GM23338 (cell line): Measurements from ENCODE around the gene PRELID2. TPM values are rescaled to one million over a fixed set of nuclear protein-coding genes. Genes with fewer than 3 reads are reported as not detected.

Source experiments
- ATAC-seq: fragments of 200-7000 bp; cut with Tn5 transposase; 3 replicates; pipeline ENCODE4 v1.9.1; 2020
- DNase-seq: peaks from one replicate; pipeline ENCODE4 v3.0.0-alpha.2; 2015; ENCODE audit warnings: low spot score
- H2AFZ ChIP-seq: fragments of 200-600 bp; sonication (generic); 2 replicates; pipeline ENCODE4 v1.8.0; 2016; ENCODE audit warnings: antibody characterized with exemption, mild to moderate bottlenecking, moderate library complexity
- H3F3A ChIP-seq: fragments of 200-600 bp; sonication (generic); replicated peaks from 2 replicates; pipeline ENCODE4 v1.8.0; 2017; ENCODE audit warnings: antibody characterized with exemption, mixed run types, low read depth
- H3K27ac ChIP-seq: fragments of 200-600 bp; sonication (generic); 2 replicates; pipeline ENCODE4 v1.6.1; 2016; ENCODE audit warnings: low read depth
- H3K27me3 ChIP-seq: fragments of 200-600 bp; sonication (generic); 2 replicates; pipeline ENCODE4 v1.8.0; 2016; ENCODE audit warnings: mild to moderate bottlenecking, mixed run types, moderate library complexity; ENCODE audit not compliant: insufficient read depth
- H3K36me3 ChIP-seq: fragments of 200-600 bp; sonication (generic); 2 replicates; pipeline ENCODE4 v1.8.0; 2016; ENCODE audit warnings: mild to moderate bottlenecking; ENCODE audit not compliant: insufficient read depth
- H3K4me1 ChIP-seq: fragments of 200-600 bp; sonication (generic); 2 replicates; pipeline ENCODE4 v1.8.0; 2016; ENCODE audit warnings: mild to moderate bottlenecking, moderate library complexity; ENCODE audit not compliant: insufficient read depth
- H3K4me2 ChIP-seq: fragments of 200-600 bp; sonication (generic); 2 replicates; pipeline ENCODE4 v1.7.1; 2017; ENCODE audit warnings: mixed run types
- H3K4me3 ChIP-seq: fragments of 200-600 bp; sonication (generic); 2 replicates; pipeline ENCODE4 v1.6.1; 2016; ENCODE audit warnings: mixed run types
- H3K79me2 ChIP-seq: fragments of 200-600 bp; sonication (generic); replicated peaks from 2 replicates; pipeline ENCODE4 v1.8.0; 2017; ENCODE audit warnings: mild to moderate bottlenecking; ENCODE audit not compliant: insufficient read depth
- H3K9me2 ChIP-seq: fragments of 200-600 bp; sonication (generic); 2 replicates; pipeline ENCODE4 v1.8.0; 2017; ENCODE audit not compliant: insufficient read depth
- H4K20me1 ChIP-seq: fragments of 200-600 bp; sonication (generic); replicated peaks from 2 replicates; pipeline ENCODE4 v1.8.0; 2017; ENCODE audit warnings: mild to moderate bottlenecking; ENCODE audit not compliant: insufficient read depth
- H3K27ac Mint-ChIP-seq: 2 replicates; pipeline ENCODE4 v1.8.0; 2020; ENCODE audit warnings: inconsistent platforms, mild to moderate bottlenecking, moderate library complexity, mixed read lengths
- H3K27me3 Mint-ChIP-seq: 3 replicates; pipeline ENCODE4 v1.8.0; 2022; ENCODE audit warnings: low read depth, mild to moderate bottlenecking, moderate library complexity, mixed read lengths, inconsistent platforms; ENCODE audit not compliant: insufficient read depth, poor library complexity
- H3K36me3 Mint-ChIP-seq: 3 replicates; pipeline ENCODE4 v1.8.0; 2021; ENCODE audit warnings: low read depth, mild to moderate bottlenecking, inconsistent platforms, moderate library complexity, mixed read lengths
- H3K4me1 Mint-ChIP-seq: 3 replicates; pipeline ENCODE4 v1.8.0; 2020; ENCODE audit warnings: mild to moderate bottlenecking, inconsistent platforms, mixed read lengths
- H3K4me3 Mint-ChIP-seq: 3 replicates; pipeline ENCODE4 v1.8.0; 2021; ENCODE audit warnings: moderate library complexity, mild to moderate bottlenecking, inconsistent platforms, mixed read lengths
- H3K9me3 Mint-ChIP-seq: 3 replicates; pipeline ENCODE4 v1.8.0; 2020; ENCODE audit warnings: moderate library complexity, mild to moderate bottlenecking, inconsistent platforms, mixed read lengths
- CREB1 ChIP-seq: fragments of 250-450 bp; sonication (Bioruptor Pico); IDR thresholded peaks from 2 replicates; pipeline ENCODE4 v1.5.0; 2020; ENCODE audit warnings: low read depth, mild to moderate bottlenecking, moderate library complexity
- EZH2 ChIP-seq: fragments of 200-600 bp; sonication (generic); IDR thresholded peaks from one replicate; pipeline ENCODE4 v1.8.0; 2017; ENCODE audit warnings: antibody characterized with exemption, mild to moderate bottlenecking, low read depth; ENCODE audit not compliant: unreplicated experiment
- EZH2phosphoT487 ChIP-seq: fragments of 200-600 bp; sonication (generic); IDR thresholded peaks from one replicate; pipeline ENCODE4 v1.8.1; 2018; ENCODE audit warnings: antibody characterized with exemption; ENCODE audit not compliant: unreplicated experiment
- JUNB ChIP-seq: IDR thresholded peaks from one replicate; pipeline ENCODE4 v1.6.1; 2016; ENCODE audit warnings: antibody characterized with exemption; ENCODE audit not compliant: unreplicated experiment
- NANOG ChIP-seq: IDR thresholded peaks from 2 replicates; pipeline ENCODE4 v1.6.1; 2016; ENCODE audit warnings: antibody characterized with exemption, borderline replicate concordance
- POLR2AphosphoS5 ChIP-seq: IDR thresholded peaks from 2 replicates; pipeline ENCODE4 v1.6.1; 2016; ENCODE audit warnings: antibody characterized with exemption, low read depth
- STAT1 ChIP-seq: IDR thresholded peaks from one replicate; pipeline ENCODE4 v1.6.1; 2016; ENCODE audit warnings: antibody characterized with exemption; ENCODE audit not compliant: unreplicated experiment
- ZNF114 ChIP-seq: fragments of 250-450 bp; sonication (Bioruptor Pico); IDR thresholded peaks from 2 replicates; pipeline ENCODE4 v1.5.0; 2020; ENCODE audit warnings: mild to moderate bottlenecking, moderate library complexity
- ZNF331 ChIP-seq: fragments of 250-450 bp; sonication (Bioruptor Pico); IDR thresholded peaks from 2 replicates; pipeline ENCODE4 v1.5.0; 2020; ENCODE audit warnings: low read depth, mild to moderate bottlenecking, moderate library complexity
- polyA plus RNA-seq: library from polyadenylated mRNA; unstranded; fragments of >200 nt; fragmentation: Nextera tagmentation; extraction: Ambion mirVana; gene quantifications from 2 replicates; pipeline ENCODE4 v1.2.1, GENCODE V29; 2016
- total RNA-seq: library from RNA; depleted of rRNA; stranded (reverse); fragments of >200 nt; shearing (Covaris generic); gene quantifications from 2 replicates; pipeline ENCODE4 v1.2.3, GENCODE V29; 2014
- TF ChIP-seq, protein P1 (sequence below), 2 experiments: fragments of 200-600 bp in 1 of 2; sonication (generic) in 1 of 2; conservative IDR thresholded peaks; 2 replicates each; pipeline versions ENCODE4 v1.5.1 to v1.6.1; 2016 to 2017; ENCODE audit warnings: antibody characterized with exemption in 2 of 2, low read depth in 2 of 2, mild to moderate bottlenecking in 2 of 2, moderate library complexity in 1 of 2
- TF ChIP-seq, protein P2 (sequence below): fragments of 250-450 bp; sonication (Bioruptor Pico); IDR thresholded peaks from 2 replicates; pipeline ENCODE4 v1.5.0; 2020; ENCODE audit warnings: mild to moderate bottlenecking, moderate library complexity
- TF ChIP-seq, protein P3 (sequence below): IDR thresholded peaks from one replicate; pipeline ENCODE4 v1.6.1; 2018; ENCODE audit warnings: antibody characterized with exemption; ENCODE audit not compliant: unreplicated experiment
- TF ChIP-seq, protein P4 (sequence below): IDR thresholded peaks from 2 replicates; pipeline ENCODE4 v1.6.1; 2016; ENCODE audit warnings: antibody characterized with exemption

The PRELID2 gene
- total and polyA plus RNA-seq, 2 experiments from 2014 or later, result 9.3 to 9.8 TPM

DNA sequence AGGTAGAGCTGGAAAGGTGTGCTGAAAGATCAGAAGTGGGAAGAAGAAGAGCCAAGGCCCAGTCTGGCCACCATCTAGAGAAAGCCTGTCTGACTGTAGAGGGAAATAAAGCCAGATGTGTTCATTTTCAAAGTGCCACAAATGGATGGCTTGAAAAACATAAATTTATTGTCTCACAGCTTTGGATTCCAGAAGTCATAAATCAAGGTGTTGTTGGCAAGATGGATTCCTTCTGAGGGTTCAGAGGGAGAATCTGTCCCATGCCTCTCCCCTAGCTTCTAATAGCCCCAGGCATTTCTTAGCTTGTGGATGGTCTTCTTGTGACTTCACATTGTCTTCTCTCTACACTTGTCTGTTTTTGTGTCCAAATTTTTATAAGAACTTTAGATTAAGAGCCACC, 6.2 kb upstream of the PRELID2 start:
- Histone ChIP-seq H3K36me3 (no peaks in the 10 kb centered on the region), H4K20me1 (no peaks in the 10 kb centered on the region), H3F3A (no peaks in the 10 kb centered on the region), H2AFZ (no peak overlapping the region), H3K79me2 (no peaks in the 10 kb centered on the region), H3K4me3 (no peak overlapping the region), H3K4me1 (no peaks in the 10 kb centered on the region), H3K4me2 (no peak overlapping the region), H3K27ac (no peak overlapping the region), H3K9me2 (no peaks in the 10 kb centered on the region), H3K27me3 (0 out of 2 replicates have a peak, but pooled peaks cover under 1% of the 10 kb centered on the region)
- TF ChIP-seq, protein P1, sequence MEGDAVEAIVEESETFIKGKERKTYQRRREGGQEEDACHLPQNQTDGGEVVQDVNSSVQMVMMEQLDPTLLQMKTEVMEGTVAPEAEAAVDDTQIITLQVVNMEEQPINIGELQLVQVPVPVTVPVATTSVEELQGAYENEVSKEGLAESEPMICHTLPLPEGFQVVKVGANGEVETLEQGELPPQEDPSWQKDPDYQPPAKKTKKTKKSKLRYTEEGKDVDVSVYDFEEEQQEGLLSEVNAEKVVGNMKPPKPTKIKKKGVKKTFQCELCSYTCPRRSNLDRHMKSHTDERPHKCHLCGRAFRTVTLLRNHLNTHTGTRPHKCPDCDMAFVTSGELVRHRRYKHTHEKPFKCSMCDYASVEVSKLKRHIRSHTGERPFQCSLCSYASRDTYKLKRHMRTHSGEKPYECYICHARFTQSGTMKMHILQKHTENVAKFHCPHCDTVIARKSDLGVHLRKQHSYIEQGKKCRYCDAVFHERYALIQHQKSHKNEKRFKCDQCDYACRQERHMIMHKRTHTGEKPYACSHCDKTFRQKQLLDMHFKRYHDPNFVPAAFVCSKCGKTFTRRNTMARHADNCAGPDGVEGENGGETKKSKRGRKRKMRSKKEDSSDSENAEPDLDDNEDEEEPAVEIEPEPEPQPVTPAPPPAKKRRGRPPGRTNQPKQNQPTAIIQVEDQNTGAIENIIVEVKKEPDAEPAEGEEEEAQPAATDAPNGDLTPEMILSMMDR (conservative IDR thresholded peaks at IDR 0.05; ENCODE audit: low read depth in 2 of 2), result no peak
- TF ChIP-seq ZNF114 (CRISPR knock-in tag) (no peak), ZNF331 (CRISPR knock-in tag) (no peak), POLR2AphosphoS5 (no peak), NANOG (no peak), JUNB (no peak), EZH2 (no peak), EZH2phosphoT487 (no peak), CREB1 (no peak), STAT1 (no peak)
- TF ChIP-seq, protein P2, sequence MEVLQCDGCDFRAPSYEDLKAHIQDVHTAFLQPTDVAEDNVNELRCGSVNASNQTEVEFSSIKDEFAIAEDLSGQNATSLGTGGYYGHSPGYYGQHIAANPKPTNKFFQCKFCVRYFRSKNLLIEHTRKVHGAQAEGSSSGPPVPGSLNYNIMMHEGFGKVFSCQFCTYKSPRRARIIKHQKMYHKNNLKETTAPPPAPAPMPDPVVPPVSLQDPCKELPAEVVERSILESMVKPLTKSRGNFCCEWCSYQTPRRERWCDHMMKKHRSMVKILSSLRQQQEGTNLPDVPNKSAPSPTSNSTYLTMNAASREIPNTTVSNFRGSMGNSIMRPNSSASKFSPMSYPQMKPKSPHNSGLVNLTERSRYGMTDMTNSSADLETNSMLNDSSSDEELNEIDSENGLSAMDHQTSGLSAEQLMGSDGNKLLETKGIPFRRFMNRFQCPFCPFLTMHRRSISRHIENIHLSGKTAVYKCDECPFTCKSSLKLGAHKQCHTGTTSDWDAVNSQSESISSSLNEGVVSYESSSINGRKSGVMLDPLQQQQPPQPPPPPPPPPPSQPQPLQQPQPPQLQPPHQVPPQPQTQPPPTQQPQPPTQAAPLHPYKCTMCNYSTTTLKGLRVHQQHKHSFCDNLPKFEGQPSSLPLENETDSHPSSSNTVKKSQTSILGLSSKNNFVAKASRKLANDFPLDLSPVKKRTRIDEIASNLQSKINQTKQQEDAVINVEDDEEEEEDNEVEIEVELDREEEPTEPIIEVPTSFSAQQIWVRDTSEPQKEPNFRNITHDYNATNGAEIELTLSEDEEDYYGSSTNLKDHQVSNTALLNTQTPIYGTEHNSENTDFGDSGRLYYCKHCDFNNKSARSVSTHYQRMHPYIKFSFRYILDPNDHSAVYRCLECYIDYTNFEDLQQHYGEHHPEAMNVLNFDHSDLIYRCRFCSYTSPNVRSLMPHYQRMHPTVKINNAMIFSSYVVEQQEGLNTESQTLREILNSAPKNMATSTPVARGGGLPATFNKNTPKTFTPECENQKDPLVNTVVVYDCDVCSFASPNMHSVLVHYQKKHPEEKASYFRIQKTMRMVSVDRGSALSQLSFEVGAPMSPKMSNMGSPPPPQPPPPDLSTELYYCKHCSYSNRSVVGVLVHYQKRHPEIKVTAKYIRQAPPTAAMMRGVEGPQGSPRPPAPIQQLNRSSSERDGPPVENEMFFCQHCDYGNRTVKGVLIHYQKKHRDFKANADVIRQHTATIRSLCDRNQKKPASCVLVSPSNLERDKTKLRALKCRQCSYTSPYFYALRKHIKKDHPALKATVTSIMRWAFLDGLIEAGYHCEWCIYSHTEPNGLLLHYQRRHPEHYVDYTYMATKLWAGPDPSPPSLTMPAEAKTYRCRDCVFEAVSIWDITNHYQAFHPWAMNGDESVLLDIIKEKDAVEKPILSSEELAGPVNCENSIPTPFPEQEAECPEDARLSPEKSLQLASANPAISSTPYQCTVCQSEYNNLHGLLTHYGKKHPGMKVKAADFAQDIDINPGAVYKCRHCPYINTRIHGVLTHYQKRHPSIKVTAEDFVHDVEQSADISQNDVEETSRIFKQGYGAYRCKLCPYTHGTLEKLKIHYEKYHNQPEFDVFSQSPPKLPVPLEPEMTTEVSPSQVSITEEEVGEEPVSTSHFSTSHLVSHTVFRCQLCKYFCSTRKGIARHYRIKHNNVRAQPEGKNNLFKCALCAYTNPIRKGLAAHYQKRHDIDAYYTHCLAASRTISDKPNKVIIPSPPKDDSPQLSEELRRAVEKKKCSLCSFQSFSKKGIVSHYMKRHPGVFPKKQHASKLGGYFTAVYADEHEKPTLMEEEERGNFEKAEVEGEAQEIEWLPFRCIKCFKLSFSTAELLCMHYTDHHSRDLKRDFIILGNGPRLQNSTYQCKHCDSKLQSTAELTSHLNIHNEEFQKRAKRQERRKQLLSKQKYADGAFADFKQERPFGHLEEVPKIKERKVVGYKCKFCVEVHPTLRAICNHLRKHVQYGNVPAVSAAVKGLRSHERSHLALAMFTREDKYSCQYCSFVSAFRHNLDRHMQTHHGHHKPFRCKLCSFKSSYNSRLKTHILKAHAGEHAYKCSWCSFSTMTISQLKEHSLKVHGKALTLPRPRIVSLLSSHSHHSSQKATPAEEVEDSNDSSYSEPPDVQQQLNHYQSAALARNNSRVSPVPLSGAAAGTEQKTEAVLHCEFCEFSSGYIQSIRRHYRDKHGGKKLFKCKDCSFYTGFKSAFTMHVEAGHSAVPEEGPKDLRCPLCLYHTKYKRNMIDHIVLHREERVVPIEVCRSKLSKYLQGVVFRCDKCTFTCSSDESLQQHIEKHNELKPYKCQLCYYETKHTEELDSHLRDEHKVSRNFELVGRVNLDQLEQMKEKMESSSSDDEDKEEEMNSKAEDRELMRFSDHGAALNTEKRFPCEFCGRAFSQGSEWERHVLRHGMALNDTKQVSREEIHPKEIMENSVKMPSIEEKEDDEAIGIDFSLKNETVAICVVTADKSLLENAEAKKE (CRISPR knock-in tag), result no peak
- TF ChIP-seq, protein P3, sequence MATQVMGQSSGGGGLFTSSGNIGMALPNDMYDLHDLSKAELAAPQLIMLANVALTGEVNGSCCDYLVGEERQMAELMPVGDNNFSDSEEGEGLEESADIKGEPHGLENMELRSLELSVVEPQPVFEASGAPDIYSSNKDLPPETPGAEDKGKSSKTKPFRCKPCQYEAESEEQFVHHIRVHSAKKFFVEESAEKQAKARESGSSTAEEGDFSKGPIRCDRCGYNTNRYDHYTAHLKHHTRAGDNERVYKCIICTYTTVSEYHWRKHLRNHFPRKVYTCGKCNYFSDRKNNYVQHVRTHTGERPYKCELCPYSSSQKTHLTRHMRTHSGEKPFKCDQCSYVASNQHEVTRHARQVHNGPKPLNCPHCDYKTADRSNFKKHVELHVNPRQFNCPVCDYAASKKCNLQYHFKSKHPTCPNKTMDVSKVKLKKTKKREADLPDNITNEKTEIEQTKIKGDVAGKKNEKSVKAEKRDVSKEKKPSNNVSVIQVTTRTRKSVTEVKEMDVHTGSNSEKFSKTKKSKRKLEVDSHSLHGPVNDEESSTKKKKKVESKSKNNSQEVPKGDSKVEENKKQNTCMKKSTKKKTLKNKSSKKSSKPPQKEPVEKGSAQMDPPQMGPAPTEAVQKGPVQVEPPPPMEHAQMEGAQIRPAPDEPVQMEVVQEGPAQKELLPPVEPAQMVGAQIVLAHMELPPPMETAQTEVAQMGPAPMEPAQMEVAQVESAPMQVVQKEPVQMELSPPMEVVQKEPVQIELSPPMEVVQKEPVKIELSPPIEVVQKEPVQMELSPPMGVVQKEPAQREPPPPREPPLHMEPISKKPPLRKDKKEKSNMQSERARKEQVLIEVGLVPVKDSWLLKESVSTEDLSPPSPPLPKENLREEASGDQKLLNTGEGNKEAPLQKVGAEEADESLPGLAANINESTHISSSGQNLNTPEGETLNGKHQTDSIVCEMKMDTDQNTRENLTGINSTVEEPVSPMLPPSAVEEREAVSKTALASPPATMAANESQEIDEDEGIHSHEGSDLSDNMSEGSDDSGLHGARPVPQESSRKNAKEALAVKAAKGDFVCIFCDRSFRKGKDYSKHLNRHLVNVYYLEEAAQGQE, result no peak
- TF ChIP-seq, protein P4, sequence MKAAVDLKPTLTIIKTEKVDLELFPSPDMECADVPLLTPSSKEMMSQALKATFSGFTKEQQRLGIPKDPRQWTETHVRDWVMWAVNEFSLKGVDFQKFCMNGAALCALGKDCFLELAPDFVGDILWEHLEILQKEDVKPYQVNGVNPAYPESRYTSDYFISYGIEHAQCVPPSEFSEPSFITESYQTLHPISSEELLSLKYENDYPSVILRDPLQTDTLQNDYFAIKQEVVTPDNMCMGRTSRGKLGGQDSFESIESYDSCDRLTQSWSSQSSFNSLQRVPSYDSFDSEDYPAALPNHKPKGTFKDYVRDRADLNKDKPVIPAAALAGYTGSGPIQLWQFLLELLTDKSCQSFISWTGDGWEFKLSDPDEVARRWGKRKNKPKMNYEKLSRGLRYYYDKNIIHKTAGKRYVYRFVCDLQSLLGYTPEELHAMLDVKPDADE, result no peak
- ATAC-seq (no peak), DNase-seq (no peak)
- H3K27me3 Mint-ChIP-seq, result peaks cover 2% of the 10 kb centered on the region
- H3K9me3 Mint-ChIP-seq, result no peaks in the 10 kb centered on the region
- H3K4me3 Mint-ChIP-seq, result no peak overlapping the region
- no peaks in the 10 kb centered on the region for H3K4me1 Mint-ChIP-seq
- no peaks in the 10 kb centered on the region for H3K36me3 Mint-ChIP-seq
- no peak overlapping the region for H3K27ac Mint-ChIP-seq
